GM23248 (cell line): ENCODE results near the gene BCL11B.

Experiments
- EZH2 ChIP-seq: fragments of 200-600 bp; sonication (generic); IDR thresholded peaks from 2 replicates; pipeline ENCODE4 v1.6.1; 2018; ENCODE audit warnings: antibody characterized with exemption, mild to moderate bottlenecking; ENCODE audit not compliant: insufficient read depth, poor library complexity, severe bottlenecking
- EZH2phosphoT487 ChIP-seq: fragments of 200-600 bp; sonication (generic); IDR thresholded peaks from 2 replicates; pipeline ENCODE4 v1.6.1; 2018; ENCODE audit warnings: antibody characterized with exemption, moderate library complexity, mild to moderate bottlenecking, low read depth; ENCODE audit not compliant: insufficient read depth

DNA sequence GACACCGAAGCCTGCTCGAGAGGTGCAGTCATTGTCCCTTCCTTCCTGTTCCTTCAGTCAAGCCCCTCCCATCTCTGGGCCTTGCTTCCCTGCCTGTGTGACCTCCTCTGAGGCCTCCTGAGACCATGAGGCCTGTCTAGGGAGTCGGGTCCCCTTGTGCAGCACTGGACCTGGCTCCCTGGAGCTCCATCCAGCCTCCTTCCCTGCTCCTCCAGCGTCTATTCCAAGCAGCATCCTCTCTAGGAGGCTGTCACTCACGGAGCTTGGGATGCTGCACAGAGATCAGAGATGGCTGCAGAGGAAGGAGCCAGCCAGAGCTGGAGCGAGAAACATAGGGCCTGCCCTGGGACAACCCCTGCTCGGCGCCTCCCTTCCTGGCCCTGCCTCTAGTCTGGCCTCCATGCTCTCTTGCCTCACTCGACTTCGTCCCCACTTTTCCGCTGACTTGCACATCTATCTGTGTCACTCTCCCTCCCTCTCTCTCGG, 142.7 kb downstream of the BCL11B start:
- TF ChIP-seq EZH2 (no peak), EZH2phosphoT487 (no peak)
